Esophagus muscularis mucosa (tissue), 3 donors: ENCODE data around the gene ARHGAP15.

ENCODE experiments used
- CTCF ChIP-seq, 3 experiments: fragments of 200-600 bp in 2 of 3; fragments of 450-650 bp in 1 of 3; sonication (generic) in 2 of 3; IDR thresholded peaks; one replicate each; pipeline ENCODE4 v1.5.1; 2017 to 2019; ENCODE audit warnings: antibody characterized with exemption in 3 of 3, mild to moderate bottlenecking in 2 of 3, moderate library complexity in 1 of 3
- EP300 ChIP-seq: sonication (generic); formaldehyde crosslinking; IDR thresholded peaks from one replicate; pipeline ENCODE4 v1.6.1; 2017; ENCODE audit warnings: antibody characterized with exemption

GRCh38 chr2:143734507-143734906, 605.3 kb downstream of the ARHGAP15 start:
- no peak for TF ChIP-seq CTCF (IDR thresholded peaks at IDR 0.05)
- TF ChIP-seq EP300: no peak
